GM12878 (cell line): ENCODE results near the gene PHACTR3. TPM values are rescaled to one million over a fixed set of nuclear protein-coding genes. Genes with fewer than 3 reads are reported as not detected.

Experiments
- ASH2L ChIP-seq: fragments of 300-600, 200-600 bp; sonication (generic); IDR thresholded peaks from 2 replicates; pipeline ENCODE4 v1.6.1; 2017; ENCODE audit warnings: low read depth, mild to moderate bottlenecking, borderline replicate concordance
- BACH1 ChIP-seq: fragments of 450-650 bp; IDR thresholded peaks from 2 replicates; pipeline ENCODE4 v1.6.1; 2017; ENCODE audit warnings: mild to moderate bottlenecking, borderline replicate concordance
- CEBPZ ChIP-seq: fragments of 150-350 bp; IDR thresholded peaks from 2 replicates; pipeline ENCODE4 v1.6.1; 2016; ENCODE audit warnings: low read depth, low read length
- CHD2 ChIP-seq: IDR thresholded peaks from 2 replicates; pipeline ENCODE4 v1.6.1; 2011; ENCODE audit warnings: low read depth, low read length, improper control_type of control experiment, borderline replicate concordance
- KDM1A ChIP-seq: fragments of 200-600 bp; sonication (generic); IDR thresholded peaks from 2 replicates; pipeline ENCODE4 v1.6.1; 2016; ENCODE audit warnings: borderline replicate concordance
- LARP7 ChIP-seq: fragments of 450-650 bp; IDR thresholded peaks from 2 replicates; pipeline ENCODE4 v1.6.1; 2017; ENCODE audit warnings: mild to moderate bottlenecking
- SKIL ChIP-seq: fragments of 450-650 bp; IDR thresholded peaks from 2 replicates; pipeline ENCODE4 v1.6.1; 2017; ENCODE audit warnings: mild to moderate bottlenecking, low read depth, inconsistent platforms; ENCODE audit not compliant: poor library complexity, severe bottlenecking
- TBL1XR1 ChIP-seq: IDR thresholded peaks from 2 replicates; pipeline ENCODE4 v1.6.1; 2012; ENCODE audit warnings: low read depth, low read length, improper control_type of control experiment
- ZNF622 ChIP-seq: fragments of 450-650 bp; IDR thresholded peaks from 2 replicates; pipeline ENCODE4 v1.6.1; 2017; ENCODE audit warnings: mild to moderate bottlenecking, inconsistent platforms
- polyA plus RNA-seq, 11 experiments: library from polyadenylated mRNA; depleted of rRNA in 4 of 11; unstranded in 6 of 11; stranded (reverse) in 5 of 11; fragments of >200 nt; fragmentation: Nextera tagmentation in 4 of 11; fragmentation: Illumina TruSeq in 1 of 11; extraction: Ambion mirVana in 4 of 11; extraction: Trizol in 1 of 11; gene quantifications; 1 replicate in 1 of 11; 2 replicates in 10 of 11; pipeline versions ENCODE4 v1.2.1 to v1.2.3, GENCODE V29; 2011 to 2016; ENCODE audit warnings: inconsistent platforms in 2 of 11, missing spikeins in 2 of 11, low read depth in 1 of 11
- total RNA-seq, 4 experiments: library from RNA; depleted of rRNA in 3 of 4; stranded (reverse); fragments of >200 nt in 3 of 4; fragmentation: Illumina TruSeq in 1 of 4; extraction: Trizol in 1 of 4; gene quantifications; 2 replicates each; pipeline versions ENCODE4 v1.2.1 to v1.2.3, GENCODE V29; 2013 to 2021

Gene PHACTR3
- total and polyA plus RNA-seq, 10 of the 15 experiments (the other 5 are each of a cell fraction or from before 2014, with no cell fraction given), result 0.17 to 2.7 (median 0.27) TPM; not detected in 1

GRCh38 chr20:59806578-59806975 is 202.2 kb downstream of the PHACTR3 start (continued):
- no peak for TF ChIP-seq BACH1
- TF ChIP-seq LARP7, result no peak
- TF ChIP-seq ZNF622, result no peak
- no peak for TF ChIP-seq CEBPZ
- TF ChIP-seq ASH2L, result no peak
- TF ChIP-seq CHD2, result no peak
- no peak for TF ChIP-seq KDM1A
- TF ChIP-seq SKIL, result no peak
- TF ChIP-seq TBL1XR1, result no peak
